Activated B cell treated with CpG ODN at 0.5 μM for 24 hours (primary cell): ENCODE measurements around the gene TGM2. TPM values are rescaled to one million over a fixed set of nuclear protein-coding genes. Genes with fewer than 3 reads are reported as not detected.

Source experiments
- ATAC-seq: fragments of 200-7000 bp; cut with Tn5 transposase; one replicate; pipeline ENCODE4 v1.10.0; 2021; ENCODE audit warnings: low read depth, mild to moderate bottlenecking, moderate library complexity
- CTCF ChIA-PET: fragments of 350-600 bp; sonication (Branson Sonifier 250); formaldehyde crosslinking; loops from one replicate; lab custom pipeline; 2021; ENCODE audit warnings: antibody characterized with exemption; lab: Charles Lee
- POLR2A ChIA-PET: fragments of 350-600 bp; sonication (Branson Sonifier 250); formaldehyde crosslinking; loops from one replicate; lab custom pipeline; 2021; ENCODE audit warnings: antibody characterized with exemption; lab: Charles Lee
- DNase-seq: peaks from one replicate; pipeline ENCODE4 v3.0.0; 2022
- H3K27ac Mint-ChIP-seq: one replicate; pipeline ENCODE4 v1.8.0; 2020; ENCODE audit warnings: mixed read lengths
- H3K27me3 Mint-ChIP-seq: one replicate; pipeline ENCODE4 v1.8.0; 2021; ENCODE audit warnings: mixed read lengths
- H3K36me3 Mint-ChIP-seq: one replicate; pipeline ENCODE4 v1.8.0; 2021; ENCODE audit warnings: low read depth, mixed read lengths
- H3K4me1 Mint-ChIP-seq: one replicate; pipeline ENCODE4 v1.8.0; 2021; ENCODE audit warnings: mixed read lengths
- H3K4me3 Mint-ChIP-seq: one replicate; pipeline ENCODE4 v1.8.0; 2020; ENCODE audit warnings: mild to moderate bottlenecking, mixed read lengths
- H3K9me3 Mint-ChIP-seq: one replicate; pipeline ENCODE4 v1.8.0; 2020; ENCODE audit warnings: mixed read lengths
- intact Hi-C: fragments of 100-400 bp; cut with micrococcal nuclease; formaldehyde crosslinking; loops from one replicate; pipeline ENCODE4 v1.15.1; 2024
- total RNA-seq: library from RNA; stranded (reverse); gene quantifications from 2 replicates; pipeline ENCODE4 v1.2.3, GENCODE V29; 2022
- TF ChIP-seq, protein P1 (sequence below): fragments of 200-600 bp; IDR thresholded peaks from one replicate; pipeline ENCODE4 v1.8.0; 2022; ENCODE audit warnings: antibody characterized with exemption, mild to moderate bottlenecking

TGM2 gene
- total RNA-seq, 1 donor from 2014 or later, result 22.9 TPM

DNA sequence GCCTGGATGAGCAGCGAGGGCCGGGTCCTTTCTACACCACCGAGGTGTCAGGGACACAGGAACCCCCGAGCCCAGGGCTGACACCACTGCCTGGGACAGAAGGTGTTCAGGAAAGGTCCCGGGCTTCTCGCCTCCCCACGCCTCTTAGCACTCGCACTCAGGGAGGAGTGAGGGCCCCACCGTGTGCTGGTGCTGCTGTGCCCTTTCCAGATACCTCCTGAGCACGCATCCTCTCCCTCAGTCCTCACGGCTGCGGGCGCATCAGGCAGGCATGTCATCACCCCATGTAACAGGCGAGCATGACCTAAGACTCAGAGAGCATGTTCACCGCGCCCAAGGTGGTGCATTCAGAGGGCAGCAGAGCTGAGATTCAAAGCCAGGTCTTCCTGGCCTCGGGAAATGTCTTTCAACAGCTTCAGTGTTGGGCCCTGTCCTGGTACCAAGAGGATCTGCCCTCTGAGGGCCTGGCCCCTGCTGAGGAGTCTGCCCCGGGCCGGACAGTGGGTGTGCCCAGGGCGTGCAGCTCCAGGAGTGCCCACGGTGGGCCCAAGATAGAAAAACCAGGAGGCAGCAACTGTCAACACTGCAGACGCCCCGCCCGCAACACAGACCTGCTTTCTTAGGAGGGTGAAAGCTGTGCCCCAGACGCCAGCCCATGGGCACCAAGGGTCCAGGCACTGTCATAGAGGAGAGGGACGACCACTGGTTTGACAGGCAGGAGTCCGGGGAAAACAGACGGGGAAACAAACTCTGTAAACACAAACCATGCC, 29.2 kb downstream of the TGM2 start:
- ATAC-seq (no peak), DNase-seq (no peak)
- TF ChIP-seq, protein P1, sequence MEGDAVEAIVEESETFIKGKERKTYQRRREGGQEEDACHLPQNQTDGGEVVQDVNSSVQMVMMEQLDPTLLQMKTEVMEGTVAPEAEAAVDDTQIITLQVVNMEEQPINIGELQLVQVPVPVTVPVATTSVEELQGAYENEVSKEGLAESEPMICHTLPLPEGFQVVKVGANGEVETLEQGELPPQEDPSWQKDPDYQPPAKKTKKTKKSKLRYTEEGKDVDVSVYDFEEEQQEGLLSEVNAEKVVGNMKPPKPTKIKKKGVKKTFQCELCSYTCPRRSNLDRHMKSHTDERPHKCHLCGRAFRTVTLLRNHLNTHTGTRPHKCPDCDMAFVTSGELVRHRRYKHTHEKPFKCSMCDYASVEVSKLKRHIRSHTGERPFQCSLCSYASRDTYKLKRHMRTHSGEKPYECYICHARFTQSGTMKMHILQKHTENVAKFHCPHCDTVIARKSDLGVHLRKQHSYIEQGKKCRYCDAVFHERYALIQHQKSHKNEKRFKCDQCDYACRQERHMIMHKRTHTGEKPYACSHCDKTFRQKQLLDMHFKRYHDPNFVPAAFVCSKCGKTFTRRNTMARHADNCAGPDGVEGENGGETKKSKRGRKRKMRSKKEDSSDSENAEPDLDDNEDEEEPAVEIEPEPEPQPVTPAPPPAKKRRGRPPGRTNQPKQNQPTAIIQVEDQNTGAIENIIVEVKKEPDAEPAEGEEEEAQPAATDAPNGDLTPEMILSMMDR, result no peak
- Mint-ChIP-seq H3K4me3 (no peak overlapping the region), H3K27ac (no peak overlapping the region), H3K27me3 (no peaks in the 10 kb centered on the region), H3K4me1 (no peaks in the 10 kb centered on the region), H3K9me3 (no peaks in the 10 kb centered on the region), H3K36me3 (no peaks in the 10 kb centered on the region)
- intact Hi-C loops, result no loop called here
- ChIA-PET POLR2A (no interaction called here), CTCF (no interaction called here)

DNA sequence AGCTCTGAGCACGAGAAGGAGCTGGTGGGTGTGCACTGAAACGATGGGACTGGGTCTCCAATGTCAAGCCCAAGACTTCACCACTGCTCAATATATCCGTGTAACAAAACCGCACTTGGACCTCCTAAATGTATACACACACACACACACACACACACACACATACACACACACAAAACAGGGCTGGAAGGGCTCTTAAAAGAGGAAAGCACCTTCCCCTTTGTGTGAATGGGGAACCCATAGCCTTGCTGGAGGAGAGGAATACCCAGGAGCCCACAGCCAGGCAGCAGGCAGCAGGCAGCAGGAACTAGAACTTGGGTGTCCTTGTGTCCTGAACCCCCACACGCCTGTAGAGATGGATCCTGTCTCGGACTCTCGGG, 29.8 kb downstream of the TGM2 start:
- Mint-ChIP-seq H3K27ac (no peak overlapping the region), H3K4me1 (no peaks in the 10 kb centered on the region), H3K4me3 (no peak overlapping the region), H3K36me3 (no peaks in the 10 kb centered on the region), H3K9me3 (no peaks in the 10 kb centered on the region), H3K27me3 (no peaks in the 10 kb centered on the region)
- DNase-seq (no peak), ATAC-seq (no peak)
- intact Hi-C loops, result no loop called here
- ChIA-PET CTCF (no interaction called here), POLR2A (no interaction called here)
- TF ChIP-seq, protein P1, result no peak

DNA sequence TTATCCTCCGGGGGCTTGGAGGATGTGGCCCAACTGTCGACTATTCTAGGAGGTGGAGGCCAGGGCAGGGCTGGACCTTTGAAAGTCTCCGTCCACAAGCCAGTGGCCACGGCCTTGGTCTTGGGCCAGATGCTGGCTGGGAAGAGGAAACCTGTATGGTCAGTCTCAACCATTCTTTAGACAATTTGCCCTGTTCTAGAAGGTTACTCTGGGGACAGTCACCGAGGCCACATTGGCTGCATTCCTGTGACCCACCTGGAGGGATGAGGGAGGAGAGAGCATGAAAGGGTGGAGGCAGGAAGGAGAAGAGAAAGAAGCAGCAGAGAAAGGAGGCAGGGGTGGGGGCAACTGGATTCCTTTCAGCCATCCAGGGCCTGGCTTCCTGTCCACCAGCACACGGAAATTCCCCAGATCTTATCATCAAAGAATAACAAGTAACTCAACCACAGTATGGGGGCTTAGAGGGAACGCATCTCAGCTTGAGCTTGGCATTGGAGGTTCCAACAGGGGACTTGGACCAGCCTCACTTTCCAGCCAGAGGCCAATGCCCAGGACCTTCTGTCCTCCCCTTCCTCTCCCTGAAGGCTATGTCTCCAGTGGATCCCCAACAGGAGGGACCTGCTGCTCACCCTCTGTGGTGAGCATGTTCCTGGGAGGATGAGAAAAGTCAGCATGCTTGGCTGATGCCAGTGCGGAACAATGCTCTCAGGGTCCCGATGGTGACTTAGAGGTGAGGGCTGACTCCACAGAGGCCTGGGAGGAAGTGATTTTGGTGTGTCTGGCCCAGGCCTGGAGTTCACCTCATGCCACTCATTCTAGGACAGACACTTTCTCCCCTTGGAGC, 30.4 kb downstream of the TGM2 start:
- TF ChIP-seq, protein P1, result no peak
- ChIA-PET POLR2A (no interaction called here), CTCF (no interaction called here)
- Mint-ChIP-seq H3K4me1 (no peaks in the 10 kb centered on the region), H3K4me3 (no peak overlapping the region), H3K27ac (no peak overlapping the region), H3K9me3 (no peaks in the 10 kb centered on the region), H3K36me3 (no peaks in the 10 kb centered on the region), H3K27me3 (no peaks in the 10 kb centered on the region)
- ATAC-seq (no peak), DNase-seq (no peak)
- intact Hi-C loops, result no loop called here

DNA sequence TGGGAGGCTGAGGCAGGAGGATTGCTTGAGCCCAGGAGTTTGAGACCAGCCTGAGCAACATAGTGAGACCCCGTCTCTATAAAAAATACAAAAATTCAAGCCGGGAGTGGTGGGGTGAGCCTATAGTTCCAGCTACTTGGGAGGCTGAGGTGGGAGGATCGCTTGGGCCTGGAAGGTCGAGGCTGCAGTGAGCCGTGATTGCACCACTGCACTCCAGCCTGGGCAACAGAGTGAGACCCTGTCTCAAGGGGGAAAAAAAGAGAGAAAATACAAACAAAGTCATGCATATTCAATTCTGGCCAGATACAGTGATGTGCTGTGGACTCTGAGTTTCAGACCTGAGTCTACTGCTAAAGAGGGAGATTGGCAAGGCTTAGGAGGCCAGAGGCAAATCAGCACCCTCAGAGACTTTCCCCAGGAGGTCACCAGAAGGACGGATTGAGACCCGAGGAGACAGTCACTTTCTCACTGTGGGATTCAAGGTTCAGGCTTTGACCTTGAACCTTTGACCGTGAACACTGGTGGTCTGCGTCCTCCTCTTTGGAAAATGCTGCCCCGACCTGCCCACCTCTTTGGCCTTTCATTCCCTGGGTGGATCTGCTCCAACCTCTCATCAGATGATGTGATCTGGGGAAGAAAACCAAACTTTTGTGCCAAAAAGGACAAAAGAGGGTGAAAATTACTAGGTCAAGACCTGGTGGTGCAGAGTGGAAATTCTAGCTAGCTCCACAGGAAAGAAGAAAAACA, 31.2 kb downstream of the TGM2 start:
- H3K36me3 Mint-ChIP-seq, result no peaks in the 10 kb centered on the region
- ChIA-PET POLR2A (no interaction called here), CTCF (no interaction called here)
- DNase-seq (no peak), ATAC-seq (no peak)
- H3K27ac Mint-ChIP-seq, result no peak overlapping the region
- no peak overlapping the region for H3K4me3 Mint-ChIP-seq
- H3K27me3 Mint-ChIP-seq, result no peaks in the 10 kb centered on the region
- H3K4me1 Mint-ChIP-seq, result no peaks in the 10 kb centered on the region
- intact Hi-C loops, result no loop called here
- TF ChIP-seq, protein P1, result no peak
- no peaks in the 10 kb centered on the region for H3K9me3 Mint-ChIP-seq
